Mononuclear cell (primary cell): ENCODE measurements around the gene EIF3K. TPM values are rescaled to one million over a fixed set of nuclear protein-coding genes. Genes with fewer than 3 reads are reported as not detected.
"Not testable (repeated sequence)": the region's sequence is repeated elsewhere in the genome, so short reads cannot be mapped to it uniquely, and the experiment has no call there.

Experiments
- H3K27me3 ChIP-seq: 2 replicates; pipeline ENCODE4 v1.6.0; 2011; ENCODE audit warnings: low read length, control low read depth; ENCODE audit not compliant: insufficient read depth
- H3K4me1 ChIP-seq: 2 replicates; pipeline ENCODE4 v1.5.1; 2011; ENCODE audit warnings: mild to moderate bottlenecking, low read length, control low read depth; ENCODE audit not compliant: insufficient read depth
- H3K4me3 ChIP-seq: 2 replicates; pipeline ENCODE4 v1.5.1; 2011; ENCODE audit warnings: mild to moderate bottlenecking, low read length, moderate library complexity
- H3K9me3 ChIP-seq: 2 replicates; pipeline ENCODE4 v1.5.1; 2011; ENCODE audit warnings: low read depth, mild to moderate bottlenecking, control low read depth, low read length
- total RNA-seq: library from RNA; depleted of rRNA; stranded (reverse); fragments of >200 nt; gene quantifications from one replicate; pipeline ENCODE4 v1.2.3, GENCODE V29; 2012

The EIF3K gene, protein sequence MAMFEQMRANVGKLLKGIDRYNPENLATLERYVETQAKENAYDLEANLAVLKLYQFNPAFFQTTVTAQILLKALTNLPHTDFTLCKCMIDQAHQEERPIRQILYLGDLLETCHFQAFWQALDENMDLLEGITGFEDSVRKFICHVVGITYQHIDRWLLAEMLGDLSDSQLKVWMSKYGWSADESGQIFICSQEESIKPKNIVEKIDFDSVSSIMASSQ
- total RNA-seq, result 517 TPM

GRCh38 chr19:38618590-38619360 lies at the start of gene EIF3K:
TSS of gene EIF3K (plus strand) at chr19:38619188. CDS start at chr19:38619269, 81 bp downstream.
- H3K4me1 ChIP-seq, result peaks cover 44% of the 10 kb centered on the region
- H3K4me3 ChIP-seq, result peak within 1 kb of the TSS; percentile 73
- no peaks in the 10 kb centered on the region for H3K9me3 ChIP-seq
- H3K27me3 ChIP-seq, result no peaks in the 10 kb centered on the region

- H3K4me1 ChIP-seq, result peaks cover 4% of the 10 kb centered on the region
- no peaks in the 10 kb centered on the region for H3K9me3 ChIP-seq
- H3K4me3 ChIP-seq, result no peak overlapping the region
- H3K27me3 ChIP-seq, result peaks cover 3% of the 10 kb centered on the region
These were observed 49.5 kb upstream of the EIF3K start for GRCh38 chr19:38569368-38569983.

DNA sequence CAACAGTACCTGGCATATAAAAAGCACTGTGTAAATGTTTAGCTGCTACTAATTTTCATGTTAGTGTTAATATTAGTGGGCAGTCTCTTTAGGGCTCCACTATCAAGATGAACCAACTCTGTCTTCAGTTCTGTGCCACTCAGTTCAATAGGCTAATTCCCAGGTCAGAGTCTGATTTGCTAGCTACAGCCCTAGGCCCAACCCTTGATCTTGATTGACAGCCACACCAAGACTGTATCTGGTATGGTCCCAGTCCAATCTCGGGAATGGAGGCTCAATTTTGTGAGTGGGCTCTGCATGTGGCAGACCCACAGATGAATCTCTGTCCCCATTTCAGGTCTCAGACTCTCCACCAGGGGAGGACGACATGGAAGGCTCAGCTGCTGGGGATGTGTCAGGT lies 47.3 kb upstream of the EIF3K start:
- Histone ChIP-seq H3K9me3 (no peaks in the 10 kb centered on the region), H3K4me1 (no peaks in the 10 kb centered on the region), H3K27me3 (no peaks in the 10 kb centered on the region), H3K4me3 (no peak overlapping the region)

DNA sequence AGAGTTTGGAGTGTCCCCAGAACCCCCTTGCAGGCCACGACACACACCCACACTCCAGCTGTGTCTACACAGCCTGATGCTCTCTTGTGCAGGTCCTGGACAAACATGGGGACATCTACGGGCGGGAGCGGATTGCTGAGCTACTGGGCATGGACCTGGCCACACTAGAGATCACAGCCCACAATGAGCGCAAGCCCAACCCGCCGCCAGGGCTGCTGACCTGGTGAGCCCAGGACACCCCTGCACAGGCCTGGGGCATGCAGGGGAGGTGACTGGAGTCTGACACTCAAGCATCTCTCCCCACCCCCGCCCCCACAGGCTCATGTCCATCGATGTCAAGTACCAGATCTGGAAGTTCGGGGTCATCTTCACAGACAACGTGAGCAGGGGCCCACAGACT lies 41.2 kb upstream of the EIF3K start:
- H3K4me3 ChIP-seq, result no peak overlapping the region
- H3K9me3 ChIP-seq, result no peaks in the 10 kb centered on the region
- no peaks in the 10 kb centered on the region for H3K27me3 ChIP-seq
- H3K4me1 ChIP-seq, result no peaks in the 10 kb centered on the region

- not testable (repeated sequence) for H3K4me1 ChIP-seq
These were observed 39.7 kb upstream of the EIF3K start for GRCh38 chr19:38579304-38579703.

DNA sequence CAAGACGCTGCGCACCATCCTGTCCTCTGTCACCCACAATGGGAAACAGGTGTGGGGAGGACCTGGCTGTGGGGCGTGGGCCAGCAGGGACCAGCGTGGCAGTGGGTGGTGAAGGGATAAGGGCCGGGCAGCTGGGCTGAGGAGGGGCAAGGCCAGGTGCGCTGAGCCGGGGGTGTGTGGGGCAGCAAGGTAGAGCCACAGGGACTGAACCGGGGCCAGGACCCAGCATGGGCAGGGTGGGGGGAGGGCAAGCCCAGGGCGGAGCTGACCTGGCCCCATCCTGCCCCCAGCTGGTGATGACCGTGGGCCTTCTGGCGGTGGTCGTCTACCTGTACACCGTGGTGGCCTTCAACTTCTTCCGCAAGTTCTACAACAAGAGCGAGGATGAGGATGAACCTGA lies 38.9 kb upstream of the EIF3K start:
- Histone ChIP-seq H3K4me1 (peaks cover 7% of the 10 kb centered on the region), H3K9me3 (no peaks in the 10 kb centered on the region), H3K4me3 (no peak overlapping the region), H3K27me3 (no peaks in the 10 kb centered on the region)

More at GRCh38 chr19:38579304-38579703, 39.7 kb upstream of the EIF3K start:
- H3K4me3 ChIP-seq, H3K27me3 ChIP-seq, H3K9me3 ChIP-seq: not testable (repeated sequence)

GRCh38 chr19:38583219-38583984 lies 35.6 kb upstream of the EIF3K start:
- Histone ChIP-seq H3K4me1 (peaks cover 7% of the 10 kb centered on the region), H3K9me3 (no peaks in the 10 kb centered on the region), H3K4me3 (no peak overlapping the region), H3K27me3 (no peaks in the 10 kb centered on the region)

GRCh38 chr19:38583985-38584305 lies 35.0 kb upstream of the EIF3K start:
- H3K9me3 ChIP-seq, result no peaks in the 10 kb centered on the region
- no peaks in the 10 kb centered on the region for H3K27me3 ChIP-seq
- H3K4me3 ChIP-seq, result no peak overlapping the region
- peaks cover 7% of the 10 kb centered on the region for H3K4me1 ChIP-seq

DNA sequence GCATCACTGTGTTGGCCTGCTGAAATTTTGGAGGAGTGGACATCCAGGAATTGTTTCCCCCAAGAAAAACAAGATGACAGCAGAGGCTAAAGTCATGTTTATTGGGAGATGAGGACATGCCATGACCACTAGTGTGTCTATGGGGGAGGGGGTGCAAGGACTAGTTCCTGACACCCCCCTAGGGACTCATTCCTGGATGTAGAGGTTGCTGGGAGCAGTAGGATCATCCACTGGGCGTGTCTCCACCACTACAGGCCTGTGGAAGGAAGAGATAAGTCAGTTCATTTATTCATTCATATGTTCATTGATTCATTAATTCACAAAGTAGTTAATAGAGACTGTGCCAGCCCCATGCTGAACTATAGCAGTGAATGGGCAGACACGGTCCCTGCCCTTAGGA lies 31.4 kb upstream of the EIF3K start:
- Histone ChIP-seq H3K4me3 (no peak overlapping the region), H3K27me3 (no peaks in the 10 kb centered on the region), H3K9me3 (no peaks in the 10 kb centered on the region), H3K4me1 (peaks cover 7% of the 10 kb centered on the region)

GRCh38 chr19:38588041-38588440 lies 30.9 kb upstream of the EIF3K start:
- peaks cover 7% of the 10 kb centered on the region for H3K4me1 ChIP-seq
- H3K4me3 ChIP-seq, result no peak overlapping the region
- no peaks in the 10 kb centered on the region for H3K9me3 ChIP-seq
- no peaks in the 10 kb centered on the region for H3K27me3 ChIP-seq

- H3K27me3 ChIP-seq, result no peaks in the 10 kb centered on the region
- H3K4me3 ChIP-seq, result no peak overlapping the region
- H3K9me3 ChIP-seq, result no peaks in the 10 kb centered on the region
- no peaks in the 10 kb centered on the region for H3K4me1 ChIP-seq
These were observed 26.0 kb upstream of the EIF3K start for GRCh38 chr19:38592940-38593339.

- Histone ChIP-seq H3K4me1 (no peaks in the 10 kb centered on the region), H3K9me3 (no peaks in the 10 kb centered on the region), H3K27me3 (no peaks in the 10 kb centered on the region), H3K4me3 (no peak overlapping the region)
These were observed 22.7 kb upstream of the EIF3K start for GRCh38 chr19:38596057-38596981.

DNA sequence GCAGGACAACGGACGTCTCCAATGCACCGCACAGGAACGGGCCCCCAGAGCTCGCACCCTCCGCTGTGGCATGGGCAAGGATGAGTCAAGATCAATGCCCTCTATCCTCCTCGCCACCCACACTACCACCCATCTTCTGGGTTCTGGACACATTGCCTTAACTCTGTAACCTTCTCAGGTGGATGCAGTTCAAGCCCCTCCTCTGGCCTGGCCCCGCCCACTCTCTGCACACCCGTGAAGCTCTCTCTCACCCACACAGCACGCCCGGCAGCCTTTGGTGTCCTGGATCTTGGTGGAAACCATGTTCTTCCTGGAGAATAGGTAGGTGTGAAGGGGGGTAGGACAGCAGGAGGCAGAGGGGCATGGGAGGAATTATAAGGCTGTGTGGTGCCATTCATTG lies 21.9 kb upstream of the EIF3K start:
- Histone ChIP-seq H3K4me1 (no peaks in the 10 kb centered on the region), H3K9me3 (no peaks in the 10 kb centered on the region), H3K27me3 (no peaks in the 10 kb centered on the region), H3K4me3 (no peak overlapping the region)

GRCh38 chr19:38599722-38600121 lies 19.3 kb upstream of the EIF3K start:
- H3K9me3 ChIP-seq, result no peaks in the 10 kb centered on the region

More at GRCh38 chr19:38599722-38600121, 19.3 kb upstream of the EIF3K start:
- Histone ChIP-seq H3K4me1 (no peaks in the 10 kb centered on the region), H3K4me3 (no peak overlapping the region), H3K27me3 (no peaks in the 10 kb centered on the region)
